Gastroesophageal sphincter (tissue), 3 donors: ENCODE results near the gene TNN.

Experiments used
- CTCF ChIP-seq, 4 experiments: fragments of 200-600 bp in 2 of 4; fragments of 450-650 bp in 2 of 4; sonication (generic) in 1 of 4; IDR thresholded peaks; one replicate each; pipeline ENCODE4 v1.5.1; 2017 to 2019; ENCODE audit warnings: antibody characterized with exemption in 4 of 4, mild to moderate bottlenecking in 2 of 4, moderate library complexity in 2 of 4
- POLR2A ChIP-seq, 2 donors: fragments of 450-650 bp; IDR thresholded peaks; one replicate each; pipeline ENCODE4 v1.6.1; 2017; ENCODE audit warnings: antibody characterized with exemption in 2 of 2, mild to moderate bottlenecking in 2 of 2, moderate library complexity in 1 of 2
- POLR2AphosphoS5 ChIP-seq: sonication (generic); formaldehyde crosslinking; IDR thresholded peaks from one replicate; pipeline ENCODE4 v1.6.1; 2017; ENCODE audit warnings: antibody characterized with exemption

DNA sequence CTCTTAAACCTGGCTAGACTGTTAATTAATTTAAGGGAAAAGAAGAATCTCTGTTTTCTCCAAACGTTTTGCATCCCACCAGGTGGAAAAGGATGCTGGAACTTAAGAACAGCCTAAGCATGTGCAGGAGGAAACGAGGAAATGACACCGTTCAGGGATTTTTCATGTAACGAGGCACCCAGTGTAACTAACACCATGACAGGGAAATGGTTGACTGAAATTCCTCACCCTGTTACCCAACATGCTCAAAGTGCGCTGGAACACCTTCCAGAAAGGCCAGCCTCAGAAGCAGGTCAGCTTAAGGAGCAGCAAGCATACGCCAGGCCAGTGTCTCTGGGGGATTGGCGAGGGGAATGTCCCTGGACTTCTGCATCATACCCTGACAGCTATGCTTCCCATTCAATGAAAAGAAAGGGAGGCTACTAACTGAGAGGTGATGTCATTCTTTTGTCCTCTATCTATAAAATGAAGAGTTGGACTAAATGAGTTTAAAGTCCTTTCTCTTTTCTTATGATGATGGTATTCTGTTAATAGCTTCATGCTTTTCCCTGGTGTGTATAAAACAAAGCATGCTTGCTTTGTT lies 21.6 kb downstream of the TNN start:
- TF ChIP-seq CTCF (IDR thresholded peaks at IDR 0.05), result no peak
- no peak for TF ChIP-seq POLR2A (IDR thresholded peaks at IDR 0.05)
- TF ChIP-seq POLR2AphosphoS5, result no peak
